CD4-positive, alpha-beta T cell treated with Interleukin-17A for 1 hour (primary cell): ENCODE data around the gene THBS2.
"Not testable (repeated sequence)": the region's sequence is repeated elsewhere in the genome, so short reads cannot be mapped to it uniquely, and the experiment has no call there.

Experiments
- DNase-seq: peaks from one replicate; pipeline ENCODE4 v3.0.0-alpha.2; 2020

Gene THBS2

GRCh38 chr6:169205176-169206160, 48.2 kb downstream of the THBS2 start:
- no peak for DNase-seq

- no peak for DNase-seq
These were observed 49.5 kb downstream of the THBS2 start for GRCh38 chr6:169204167-169204566.

- no peak for DNase-seq
These were observed 51.7 kb downstream of the THBS2 start for GRCh38 chr6:169201985-169202384.

GRCh38 chr6:169200893-169201514, 52.6 kb downstream of the THBS2 start:
- DNase-seq = no peak

GRCh38 chr6:169199625-169200335, 53.9 kb downstream of the THBS2 start:
- DNase-seq = no peak

- DNase-seq = no peak
These were observed 54.8 kb downstream of the THBS2 start for GRCh38 chr6:169198885-169199284.

GRCh38 chr6:169197929-169198328, 55.7 kb downstream of the THBS2 start:
- not testable (repeated sequence) for DNase-seq

GRCh38 chr6:169196279-169196678, 57.4 kb downstream of the THBS2 start:
- DNase-seq = not testable (repeated sequence)

- no peak for DNase-seq
These were observed 58.9 kb downstream of the THBS2 start for GRCh38 chr6:169194737-169195136.

- DNase-seq = no peak
These were observed 62.7 kb downstream of the THBS2 start for GRCh38 chr6:169190970-169191369.

GRCh38 chr6:169190144-169190584, 63.5 kb downstream of the THBS2 start:
- no peak for DNase-seq

GRCh38 chr6:169189686-169190085, 64.0 kb downstream of the THBS2 start:
- DNase-seq = no peak

- DNase-seq = no peak
These were observed 64.5 kb downstream of the THBS2 start for GRCh38 chr6:169189182-169189581.

- DNase-seq = no peak
These were observed 65.2 kb downstream of the THBS2 start for GRCh38 chr6:169188475-169188874.

- DNase-seq = no peak
These were observed 65.6 kb downstream of the THBS2 start for GRCh38 chr6:169188051-169188470.

GRCh38 chr6:169186496-169187169, 67.0 kb downstream of the THBS2 start:
- DNase-seq = no peak

GRCh38 chr6:169185692-169186485, 67.8 kb downstream of the THBS2 start:
- DNase-seq = no peak

- DNase-seq = no peak
These were observed 68.6 kb downstream of the THBS2 start for GRCh38 chr6:169185011-169185521.

GRCh38 chr6:169184419-169184818, 69.2 kb downstream of the THBS2 start:
- no peak for DNase-seq

GRCh38 chr6:169183233-169183632, 70.4 kb downstream of the THBS2 start:
- no peak for DNase-seq

- DNase-seq = not testable (repeated sequence)
These were observed 73.8 kb downstream of the THBS2 start for GRCh38 chr6:169179831-169180230.
